ENCODE data around the gene MYO18A. TPM values are rescaled to one million over a fixed set of nuclear protein-coding genes. Genes with fewer than 3 reads are reported as not detected.

MYO18A gene
- total and polyA plus RNA-seq, 2 of the 4 experiments (the other 2 are of a cell fraction) = 22.4 to 39.1 TPM

DNA sequence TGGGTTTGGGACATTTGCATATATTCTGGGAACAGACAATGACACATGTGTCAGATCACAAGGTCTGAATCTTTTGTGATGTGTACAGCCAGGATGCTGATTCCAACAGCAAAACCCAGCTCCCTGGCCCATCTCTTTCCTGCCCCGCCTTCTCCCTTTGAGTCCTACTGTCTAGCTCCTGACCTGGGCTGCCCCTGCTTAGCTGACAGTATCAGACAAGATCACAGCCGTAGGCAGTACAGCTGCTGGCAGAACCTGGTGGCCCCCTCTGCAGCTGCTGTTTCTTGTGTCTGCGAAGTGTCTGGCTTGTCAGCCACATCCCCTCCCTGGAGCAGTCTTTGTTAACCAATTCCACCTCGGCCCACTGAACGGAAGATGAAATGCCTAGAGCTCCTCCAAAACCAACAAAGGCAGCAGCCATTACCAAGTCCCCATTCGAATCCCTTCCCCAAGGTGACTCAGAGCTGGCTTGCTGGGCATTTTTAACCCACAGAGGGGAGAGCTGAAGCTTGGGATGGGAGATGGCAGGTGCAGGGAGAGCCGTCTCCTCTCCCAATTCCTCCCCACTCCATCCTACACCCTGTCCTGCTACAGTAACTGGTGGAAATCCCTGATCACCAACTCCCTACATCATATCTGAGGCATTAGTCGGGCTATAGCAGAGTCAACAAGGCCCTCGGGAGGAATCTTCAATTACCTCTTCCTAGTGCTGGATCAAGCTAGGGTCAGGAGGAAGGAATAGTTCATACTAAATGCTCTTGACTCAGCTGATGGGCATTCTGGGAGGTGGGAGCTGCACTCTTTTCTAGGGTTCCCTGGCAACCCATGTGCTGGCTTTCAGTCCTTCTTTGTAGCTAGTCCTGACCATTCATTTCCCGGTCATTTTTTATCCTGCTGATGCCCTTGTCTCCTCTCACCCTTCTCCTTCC lies 131.5 kb downstream of the MYO18A start:
- H3K9me3 ChIP-seq (ENCODE audit: control insufficient read depth, insufficient read depth, low read length) = no peaks in the 10 kb centered on the region; the same call in 1 of the 2 replicates
- H3K9me1 ChIP-seq (ENCODE audit: insufficient read depth, low read length) = peaks cover 2% of the 10 kb centered on the region; the same call in 1 of the 2 replicates
- H2AK5ac ChIP-seq (ENCODE audit: low read depth, low read length) = no peak overlapping the region
- no peak overlapping the region for H2AFZ ChIP-seq (replicated peaks; ENCODE audit: low read length, poor library complexity)
- dilution Hi-C loops (cut with HindIII; ENCODE audit: low sequenced_read_pairs, unreplicated experiment) (no loop called here), in situ Hi-C loops (cut with MboI; ENCODE audit: low sequenced_read_pairs) (loop anchor here (10.0 kb wide), 1 partner anchor 56 kb away; no protein-coding TSS in a partner anchor), intact Hi-C loops (cut with micrococcal nuclease) (loop anchor here (10.0 kb wide), 1 partner anchor 84 kb away; no protein-coding TSS in a partner anchor)
- no peak overlapping the region for H2BK120ac ChIP-seq (ENCODE audit: low read depth, low read length)
- H4K8ac ChIP-seq (ENCODE audit: low read depth in 2 of 2, low read length in 2 of 2) = no peak overlapping the region
- no peaks in the 10 kb centered on the region for H3K79me1 ChIP-seq (ENCODE audit: low read depth in 1 of 2, low read length in 2 of 2)
- H3K23ac ChIP-seq (ENCODE audit: low read depth, low read length) = no peak overlapping the region
- ChIA-PET POLR2A (ENCODE audit: unreplicated experiment) (no interaction called here), CTCF (interaction anchor here (0.6 kb wide), 1 partner anchor 14 kb away, joined by 4 read pairs; no protein-coding TSS in a partner anchor)
- peaks cover 80% of the 10 kb centered on the region for H3K27me3 ChIP-seq (ENCODE audit: control insufficient read depth, insufficient read depth, low read length)
- no peak overlapping the region for H4K91ac ChIP-seq (ENCODE audit: insufficient read depth, low read depth, low read length)
- H3K27ac ChIP-seq (ENCODE audit: insufficient read depth, low read length) = no peak overlapping the region
- H2AK9ac ChIP-seq (replicated peaks; ENCODE audit: low read depth, low read length, poor library complexity) = no peak overlapping the region
- ATAC-seq (ENCODE audit: low read depth) (no peak; the same call in 1 of the 2 replicates), DNase-seq (peak; percentile 32)
- no peak overlapping the region for H4K5ac ChIP-seq (ENCODE audit: low read depth, low read length)
- H3K4me1 ChIP-seq (ENCODE audit: control insufficient read depth, insufficient read depth, low read length) = no peaks in the 10 kb centered on the region
- no peak overlapping the region for H2BK5ac ChIP-seq (ENCODE audit: low read depth, low read length, poor library complexity, severe bottlenecking)
- no peaks in the 10 kb centered on the region for H4K20me1 ChIP-seq (ENCODE audit: insufficient read depth, low read length)
- H2BK15ac ChIP-seq (ENCODE audit: low read depth, low read length) = no peak overlapping the region
- BruUV-seq (replicated peaks) = no TSS peak
- H3K4ac ChIP-seq (ENCODE audit: low read depth, low read length) = no peak overlapping the region
- no peaks in the 10 kb centered on the region for H3K36me3 ChIP-seq (ENCODE audit: control insufficient read depth, insufficient read depth, low read length)
- no peak overlapping the region for H3K14ac ChIP-seq (replicated peaks; ENCODE audit: low read depth, low read length)
- H3K18ac ChIP-seq (ENCODE audit: low read depth, low read length) = no peak overlapping the region
- no peak overlapping the region for H3K56ac ChIP-seq (ENCODE audit: extremely low read depth, insufficient read depth, low read length)
- TF ChIP-seq CHD1 (IDR thresholded peaks at IDR 0.05; ENCODE audit: low read depth, low read length) (no peak), RFX5 (IDR thresholded peaks at IDR 0.05; ENCODE audit: low read depth, low read length) (no peak), SMC3 (IDR thresholded peaks at IDR 0.05; ENCODE audit: low read depth, low read length) (no peak), BHLHE40 (IDR thresholded peaks at IDR 0.05; ENCODE audit: low read depth, low read length) (no peak), RCOR1 (IDR thresholded peaks at IDR 0.05; ENCODE audit: insufficient replicate concordance, low read length) (no peak), FOS (IDR thresholded peaks at IDR 0.05; ENCODE audit: low read depth, low read length) (no peak), MAZ (IDR thresholded peaks at IDR 0.05; ENCODE audit: borderline replicate concordance, low read depth, low read length) (no peak), POLR2A (IDR thresholded peaks at IDR 0.05; ENCODE audit: low read depth, low read length) (no peak), NFE2L2 (IDR thresholded peaks at IDR 0.05; ENCODE audit: low read depth, low read length) (no peak), MXI1 (IDR thresholded peaks at IDR 0.05; ENCODE audit: borderline replicate concordance, low read depth, low read length) (no peak), RAD21 (IDR thresholded peaks at IDR 0.05; ENCODE audit: low read length) (no peak)
- TF ChIP-seq, protein P1, sequence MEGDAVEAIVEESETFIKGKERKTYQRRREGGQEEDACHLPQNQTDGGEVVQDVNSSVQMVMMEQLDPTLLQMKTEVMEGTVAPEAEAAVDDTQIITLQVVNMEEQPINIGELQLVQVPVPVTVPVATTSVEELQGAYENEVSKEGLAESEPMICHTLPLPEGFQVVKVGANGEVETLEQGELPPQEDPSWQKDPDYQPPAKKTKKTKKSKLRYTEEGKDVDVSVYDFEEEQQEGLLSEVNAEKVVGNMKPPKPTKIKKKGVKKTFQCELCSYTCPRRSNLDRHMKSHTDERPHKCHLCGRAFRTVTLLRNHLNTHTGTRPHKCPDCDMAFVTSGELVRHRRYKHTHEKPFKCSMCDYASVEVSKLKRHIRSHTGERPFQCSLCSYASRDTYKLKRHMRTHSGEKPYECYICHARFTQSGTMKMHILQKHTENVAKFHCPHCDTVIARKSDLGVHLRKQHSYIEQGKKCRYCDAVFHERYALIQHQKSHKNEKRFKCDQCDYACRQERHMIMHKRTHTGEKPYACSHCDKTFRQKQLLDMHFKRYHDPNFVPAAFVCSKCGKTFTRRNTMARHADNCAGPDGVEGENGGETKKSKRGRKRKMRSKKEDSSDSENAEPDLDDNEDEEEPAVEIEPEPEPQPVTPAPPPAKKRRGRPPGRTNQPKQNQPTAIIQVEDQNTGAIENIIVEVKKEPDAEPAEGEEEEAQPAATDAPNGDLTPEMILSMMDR (conservative IDR thresholded peaks at IDR 0.05; ENCODE audit: low read depth, low read length) = no peak
- TF ChIP-seq, protein P2, sequence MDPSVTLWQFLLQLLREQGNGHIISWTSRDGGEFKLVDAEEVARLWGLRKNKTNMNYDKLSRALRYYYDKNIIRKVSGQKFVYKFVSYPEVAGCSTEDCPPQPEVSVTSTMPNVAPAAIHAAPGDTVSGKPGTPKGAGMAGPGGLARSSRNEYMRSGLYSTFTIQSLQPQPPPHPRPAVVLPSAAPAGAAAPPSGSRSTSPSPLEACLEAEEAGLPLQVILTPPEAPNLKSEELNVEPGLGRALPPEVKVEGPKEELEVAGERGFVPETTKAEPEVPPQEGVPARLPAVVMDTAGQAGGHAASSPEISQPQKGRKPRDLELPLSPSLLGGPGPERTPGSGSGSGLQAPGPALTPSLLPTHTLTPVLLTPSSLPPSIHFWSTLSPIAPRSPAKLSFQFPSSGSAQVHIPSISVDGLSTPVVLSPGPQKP (IDR thresholded peaks at IDR 0.05; ENCODE audit: borderline replicate concordance, low read depth, low read length) = no peak
- TF ChIP-seq, protein P3, sequence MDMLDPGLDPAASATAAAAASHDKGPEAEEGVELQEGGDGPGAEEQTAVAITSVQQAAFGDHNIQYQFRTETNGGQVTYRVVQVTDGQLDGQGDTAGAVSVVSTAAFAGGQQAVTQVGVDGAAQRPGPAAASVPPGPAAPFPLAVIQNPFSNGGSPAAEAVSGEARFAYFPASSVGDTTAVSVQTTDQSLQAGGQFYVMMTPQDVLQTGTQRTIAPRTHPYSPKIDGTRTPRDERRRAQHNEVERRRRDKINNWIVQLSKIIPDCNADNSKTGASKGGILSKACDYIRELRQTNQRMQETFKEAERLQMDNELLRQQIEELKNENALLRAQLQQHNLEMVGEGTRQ (IDR thresholded peaks at IDR 0.05; ENCODE audit: low read depth, low read length) = no peak
- H3K4me3 ChIP-seq (ENCODE audit: insufficient read depth, low read depth, low read length) = no peak overlapping the region
- WGBS, 2 experiments (ENCODE audit: extremely low coverage in 2 of 2, insufficient read length in 1 of 2) = 40% methylated on average over 1 of the region's 10 CpGs; no CpG with 5 or more reads in 1 of the 2 experiments
- no peak overlapping the region for H3K4me2 ChIP-seq (ENCODE audit: low read depth, low read length)
- no peak overlapping the region for H3K9ac ChIP-seq (ENCODE audit: low read depth, low read length)
- no peak overlapping the region for H2BK20ac ChIP-seq (ENCODE audit: low read depth, low read length)

Data from IMR-90 (cell line).